GM21526 (cell line): ENCODE measurements around the gene COMTD1.
"Not testable (repeated sequence)": the region's sequence is repeated elsewhere in the genome, so short reads cannot be mapped to it uniquely, and the experiment has no call there.

Experiments used
- ATAC-seq: cut with Tn5 transposase; IDR thresholded peaks from one replicate; pipeline ENCODE4 v1.9.1; 2021; ENCODE audit warnings: moderate library complexity; ENCODE audit not compliant: unreplicated experiment, low FRiP score

COMTD1 gene

GRCh38 chr10:75197906-75198305 lies 37.9 kb downstream of the COMTD1 start:
- ATAC-seq: no peak

GRCh38 chr10:75197066-75197465 lies 38.7 kb downstream of the COMTD1 start:
- no peak for ATAC-seq

GRCh38 chr10:75195035-75195763 lies 40.6 kb downstream of the COMTD1 start:
- no peak for ATAC-seq

- not testable (repeated sequence) for ATAC-seq
Measured at GRCh38 chr10:75194625-75195024, 41.1 kb downstream of the COMTD1 start.

- no peak for ATAC-seq
Measured at GRCh38 chr10:75191821-75192568, 43.8 kb downstream of the COMTD1 start.

- ATAC-seq: no peak
Measured at GRCh38 chr10:75189266-75190096, 46.3 kb downstream of the COMTD1 start.

- ATAC-seq: not testable (repeated sequence)
Measured at GRCh38 chr10:75188522-75188921, 47.2 kb downstream of the COMTD1 start.

GRCh38 chr10:75187961-75188426 lies 47.8 kb downstream of the COMTD1 start:
- ATAC-seq: no peak

GRCh38 chr10:75186310-75186709 lies 49.4 kb downstream of the COMTD1 start:
- no peak for ATAC-seq
